ENCODE data around the gene FAM216B. TPM values are rescaled to one million over a fixed set of nuclear protein-coding genes. Genes with fewer than 3 reads are reported as not detected.

The FAM216B gene
- total RNA-seq, 2 experiments from 2014 or later: not detected

Other genes with a start within 250 kb of the FAM216B start
- 1 to 10 TPM; 1.9 TPM for gene TNFSF11, start 207.4 kb upstream of the FAM216B start, total RNA-seq
- gene EPSTI1, start 210.7 kb downstream of the FAM216B start, total RNA-seq: 1 to 10 TPM; 8.4 to 9.7 TPM
- 10 to 100 TPM in 1 of 2 experiments, 1 to 10 TPM in 1; 8.9 to 10.6 TPM for gene DNAJC15, start 242.0 kb downstream of the FAM216B start, total RNA-seq

All from activated CD8-positive, alpha-beta T cell treated with anti-CD3 and anti-CD28 coated beads for 36 hours (primary cell).